ENCODE results near the gene ZNF888. TPM values are rescaled to one million over a fixed set of nuclear protein-coding genes. Genes with fewer than 3 reads are reported as not detected.

ZNF888 gene
- total RNA-seq: 1 to 10 TPM in 1 of 3 donors, under 1 TPM in 2; 0.74 to 1.3 (median 0.98) TPM

DNA sequence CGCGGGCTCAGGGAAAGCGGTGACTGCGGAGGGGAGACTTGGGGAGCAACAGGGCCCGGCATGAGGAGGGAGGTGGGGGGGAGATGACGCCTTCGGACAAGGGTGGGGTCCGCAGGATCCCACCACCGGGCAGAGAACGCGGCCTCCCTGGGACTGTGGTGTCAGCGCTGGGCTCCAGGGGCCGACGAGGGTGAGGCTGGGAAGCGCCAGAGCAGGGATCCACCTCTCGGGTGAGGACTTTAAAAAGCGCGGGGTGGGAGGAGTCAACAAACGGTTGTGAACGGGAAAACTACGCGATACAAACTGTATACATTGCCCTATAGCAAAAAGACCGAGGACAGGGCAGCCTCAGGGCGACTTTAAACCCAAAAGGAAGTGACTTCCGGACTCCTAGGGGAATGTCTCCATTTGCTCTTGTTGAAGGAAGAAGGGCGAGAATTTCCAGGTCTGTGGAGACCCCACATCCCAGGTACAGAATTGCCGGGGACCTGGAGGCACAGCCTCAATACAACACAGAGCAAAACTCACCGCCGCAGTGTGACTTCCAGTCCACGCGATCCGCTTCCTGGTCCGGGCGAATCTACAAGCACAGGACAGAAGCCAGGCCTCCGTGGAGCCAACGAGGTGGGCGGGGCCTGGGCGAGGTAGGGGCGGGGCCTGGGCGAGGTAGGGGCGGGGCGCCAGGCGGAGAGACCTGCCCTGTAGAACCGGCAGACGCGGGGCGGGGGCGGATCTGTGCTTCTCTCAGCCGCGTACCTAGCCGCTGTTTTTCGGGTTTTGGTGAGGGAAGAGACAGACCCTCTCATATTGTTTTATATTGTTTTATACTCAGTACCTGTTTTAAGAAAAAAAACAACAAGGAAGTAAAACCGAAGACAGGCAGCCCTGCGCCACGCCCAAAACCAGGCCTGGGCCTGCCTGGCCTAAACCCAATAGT is at the start of gene ZNF888:
TSS of gene ZNF888 (minus strand) at position 588 of the 937 bp plus-strand sequence. CDS start 5,555 bp downstream, outside the sequence.
- Mint-ChIP-seq H3K27me3 (ENCODE audit: low read depth) (no peaks in the 10 kb centered on the region), H3K36me3 (ENCODE audit: insufficient read depth) (peaks cover 1% of the 10 kb centered on the region), H3K4me3 (peak within 1 kb of the TSS; percentile 88), H3K4me1 (ENCODE audit: low read depth) (peaks cover 18% of the 10 kb centered on the region), H3K9me3 (peaks cover 9% of the 10 kb centered on the region)
- ATAC-seq (peak; percentile 100), DNase-seq (peak; percentile 81)

DNA sequence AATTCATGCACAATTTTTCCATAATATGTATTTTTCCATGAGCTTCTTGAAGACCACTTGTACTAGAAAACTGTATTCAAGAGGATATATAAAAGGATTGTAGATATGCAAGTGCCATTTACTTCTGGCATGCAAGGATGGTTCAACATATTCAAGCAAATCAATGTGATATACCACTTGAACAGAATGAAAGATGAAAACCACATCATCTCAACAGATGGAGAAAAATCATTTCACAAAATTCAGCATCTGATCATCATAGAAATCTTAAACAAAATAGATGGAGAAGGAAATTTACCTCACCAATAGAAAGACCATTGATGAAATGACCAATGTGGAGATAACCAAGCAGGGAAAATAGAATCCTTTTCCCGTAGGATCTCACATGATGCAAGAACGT is 44.5 kb upstream of the ZNF888 start:
- ATAC-seq: no peak
- Mint-ChIP-seq H3K27me3 (ENCODE audit: low read depth) (no peaks in the 10 kb centered on the region), H3K9me3 (peaks cover 32% of the 10 kb centered on the region), H3K4me1 (ENCODE audit: low read depth) (peaks cover 11% of the 10 kb centered on the region), H3K36me3 (ENCODE audit: insufficient read depth) (peaks cover 20% of the 10 kb centered on the region), H3K4me3 (no peak overlapping the region)
- no peak for DNase-seq

DNA sequence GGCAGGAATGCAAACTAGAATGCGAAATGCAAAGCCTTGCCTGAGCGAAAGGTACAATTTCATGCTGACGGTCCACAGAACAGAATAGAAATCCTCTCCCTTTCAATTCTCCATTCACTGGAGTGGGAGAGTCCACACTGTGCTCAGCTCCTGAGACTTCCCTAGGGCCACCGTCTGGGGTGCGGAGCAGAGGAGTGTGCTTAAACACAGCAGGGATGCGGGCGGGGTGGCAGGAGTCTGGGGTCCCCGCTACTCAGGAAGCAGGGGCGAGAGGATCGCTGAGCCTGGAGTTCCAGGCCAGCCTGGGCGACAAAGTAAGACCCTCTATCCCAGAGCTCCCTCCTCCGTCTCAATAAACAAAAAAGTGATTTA is 40.0 kb upstream of the ZNF888 start:
- peaks cover 27% of the 10 kb centered on the region for H3K9me3 Mint-ChIP-seq
- H3K4me1 Mint-ChIP-seq (ENCODE audit: low read depth): peaks cover 26% of the 10 kb centered on the region
- ATAC-seq: peak; percentile 7 to 15

DNA sequence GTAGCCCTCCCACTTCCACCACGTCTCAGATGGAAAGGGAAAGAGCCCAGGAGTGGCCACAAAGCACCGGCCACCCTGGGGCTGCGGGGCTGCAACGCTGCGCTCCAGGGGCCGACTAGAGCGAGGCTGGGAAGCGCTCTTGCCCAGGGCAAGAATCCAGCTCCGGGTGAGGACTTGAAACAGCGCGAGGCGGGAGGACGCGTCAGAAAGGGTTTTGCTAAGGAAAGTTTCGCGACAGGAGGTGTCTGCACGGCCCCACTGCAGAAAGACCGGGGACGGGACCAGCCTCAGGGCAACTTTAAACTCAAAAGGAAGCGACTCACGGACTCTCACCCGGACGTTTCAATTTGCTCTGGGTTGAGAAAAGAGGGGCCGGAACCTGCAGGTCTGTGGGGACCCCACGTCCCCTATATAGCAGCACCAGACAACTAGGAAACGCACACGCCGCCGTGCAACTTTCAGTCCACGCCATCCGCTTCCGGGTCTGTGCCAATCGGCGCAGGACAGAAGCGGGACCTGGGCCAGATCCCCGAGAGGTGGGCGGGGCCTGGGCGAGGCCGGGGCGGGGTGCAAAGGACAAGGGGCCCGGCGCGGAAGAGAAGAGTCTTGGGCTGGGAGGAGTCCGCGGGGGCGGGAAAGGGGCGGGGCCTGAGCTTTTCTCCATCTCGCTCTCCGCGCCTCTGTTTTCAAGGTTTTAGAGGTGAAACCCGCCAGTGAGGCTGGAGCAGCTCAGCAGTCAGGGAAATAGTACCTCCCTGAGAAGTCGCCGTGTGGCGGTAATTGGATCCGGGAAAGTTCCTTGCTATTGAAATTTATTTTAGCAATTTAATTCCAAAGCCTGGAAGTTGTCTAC is 39.4 kb upstream of the ZNF888 start, which contains the start of gene ZNF816:
TSS of gene ZNF816 (minus strand) at position 488 of the 853 bp plus-strand sequence. CDS start 6,792 bp downstream, outside the sequence.
- ATAC-seq (peak; percentile 100), DNase-seq (peak; percentile 99)
- Mint-ChIP-seq H3K4me1 (ENCODE audit: low read depth) (peaks cover 26% of the 10 kb centered on the region), H3K36me3 (ENCODE audit: insufficient read depth) (peaks cover 31% of the 10 kb centered on the region), H3K4me3 (peak within 1 kb of the TSS; percentile 94), H3K9me3 (peaks cover 28% of the 10 kb centered on the region), H3K27me3 (ENCODE audit: low read depth) (no peaks in the 10 kb centered on the region)

More for the DNA sequence above, 40.0 kb upstream of the ZNF888 start:
- peak overlapping the region; percentile 94 for H3K4me3 Mint-ChIP-seq
- H3K36me3 Mint-ChIP-seq (ENCODE audit: insufficient read depth): peaks cover 26% of the 10 kb centered on the region
- no peak for DNase-seq
- H3K27me3 Mint-ChIP-seq (ENCODE audit: low read depth): no peaks in the 10 kb centered on the region

DNA sequence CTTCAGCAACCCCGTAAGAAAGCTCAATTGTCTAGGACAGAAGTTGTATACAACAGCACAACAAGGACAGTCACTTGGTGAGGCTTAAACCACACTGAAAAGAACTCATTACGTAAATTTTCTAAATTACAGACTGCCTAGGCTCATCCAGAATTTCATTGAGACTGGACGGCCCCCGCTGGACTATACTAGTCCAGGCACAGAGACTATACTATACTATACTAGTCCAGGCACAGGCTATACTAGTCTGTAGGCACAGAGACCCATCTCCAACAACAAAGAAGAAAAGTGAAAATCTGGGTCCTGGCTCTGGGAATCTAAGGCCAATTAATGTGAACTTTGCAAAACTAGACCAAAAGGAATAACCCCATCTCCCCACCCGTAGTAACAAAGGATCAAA is 38.8 kb upstream of the ZNF888 start:
- peaks cover 26% of the 10 kb centered on the region for H3K4me1 Mint-ChIP-seq (ENCODE audit: low read depth)
- H3K9me3 Mint-ChIP-seq: peaks cover 28% of the 10 kb centered on the region
- no peaks in the 10 kb centered on the region for H3K27me3 Mint-ChIP-seq (ENCODE audit: low read depth)
- DNase-seq (no peak), ATAC-seq (no peak)
- peak overlapping the region; percentile 94 for H3K4me3 Mint-ChIP-seq
- peaks cover 37% of the 10 kb centered on the region for H3K36me3 Mint-ChIP-seq (ENCODE audit: insufficient read depth)

DNA sequence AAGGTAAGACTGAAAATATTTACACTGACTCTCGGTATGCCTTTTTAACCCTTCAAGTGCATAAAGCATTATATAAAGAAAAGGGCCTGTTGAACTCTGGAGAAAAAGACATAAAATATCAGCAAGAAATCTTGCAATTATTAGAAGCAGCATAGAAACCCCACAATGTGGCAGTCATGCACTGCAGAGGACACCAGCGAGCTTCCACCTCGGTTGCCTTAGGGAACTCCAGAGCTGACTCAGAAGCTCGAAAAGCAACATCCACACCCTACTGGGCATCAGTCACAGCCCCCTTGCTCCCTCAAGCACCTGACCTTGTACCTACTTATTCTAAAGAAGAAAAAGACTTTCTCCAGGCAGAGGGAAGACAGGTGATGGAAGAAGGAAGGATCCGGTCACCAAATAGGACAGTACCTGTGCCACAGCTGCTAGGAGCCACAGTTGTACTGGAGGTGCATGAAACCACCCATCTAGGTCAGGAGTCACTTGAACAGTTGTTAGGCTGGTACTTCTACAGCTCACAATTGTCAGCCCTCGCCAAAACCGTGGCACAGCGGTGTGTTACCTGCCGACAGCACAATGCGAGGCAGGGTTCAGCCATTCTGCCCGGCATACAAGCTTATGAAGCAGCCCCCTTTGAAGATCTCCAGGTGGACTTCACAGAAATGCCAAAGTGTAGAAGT is 36.5 kb upstream of the ZNF888 start:
- H3K9me3 Mint-ChIP-seq: peaks cover 44% of the 10 kb centered on the region

DNA sequence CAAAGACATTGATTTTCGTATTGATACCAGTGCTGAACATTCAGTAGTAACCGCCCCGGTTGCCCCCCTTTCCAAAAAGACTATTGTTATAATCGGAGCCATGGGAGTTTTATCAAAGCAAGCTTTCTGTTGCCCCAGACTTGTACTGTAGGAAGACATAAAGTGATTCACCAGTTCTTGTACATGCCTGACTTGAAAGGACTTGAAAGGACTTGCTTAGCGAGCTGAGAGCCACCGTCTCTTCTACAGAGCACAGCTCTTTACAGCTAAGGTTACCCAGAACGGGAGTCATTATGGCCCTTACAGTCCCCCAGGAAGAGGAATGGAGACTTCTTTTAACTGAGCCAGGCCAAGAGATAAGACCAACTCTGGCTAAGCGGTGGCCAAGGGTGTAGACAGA is 34.4 kb upstream of the ZNF888 start:
- H3K9me3 Mint-ChIP-seq: peaks cover 49% of the 10 kb centered on the region
- ATAC-seq: no peak

More for the DNA sequence above, 36.5 kb upstream of the ZNF888 start:
- DNase-seq (no peak), ATAC-seq (no peak)
- H3K36me3 Mint-ChIP-seq (ENCODE audit: insufficient read depth): peaks cover 57% of the 10 kb centered on the region
- no peak overlapping the region for H3K4me3 Mint-ChIP-seq
- peaks cover 26% of the 10 kb centered on the region for H3K4me1 Mint-ChIP-seq (ENCODE audit: low read depth)
- H3K27me3 Mint-ChIP-seq (ENCODE audit: low read depth): no peaks in the 10 kb centered on the region

DNA sequence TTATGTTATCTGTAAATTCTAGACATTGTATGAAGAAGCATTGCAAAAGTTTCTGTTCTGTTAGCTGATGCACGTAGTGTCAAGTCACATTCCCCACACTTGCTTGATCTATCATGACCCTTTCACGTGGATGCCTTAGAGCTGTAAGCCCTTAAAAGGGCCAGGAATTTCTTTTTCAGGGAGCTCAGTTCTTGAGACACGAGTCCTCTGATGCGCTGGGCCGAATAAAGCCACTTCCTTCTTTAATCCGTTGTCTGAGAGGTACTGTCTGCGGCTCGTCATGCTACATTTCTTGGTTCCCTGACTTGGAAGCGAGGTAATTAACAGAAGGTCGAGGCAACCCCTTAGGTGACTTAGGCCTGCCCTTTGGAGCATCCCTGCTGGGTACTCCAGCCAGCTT is 33.7 kb upstream of the ZNF888 start:
- Mint-ChIP-seq H3K4me3 (no peak overlapping the region), H3K27me3 (ENCODE audit: low read depth) (no peaks in the 10 kb centered on the region), H3K9me3 (peaks cover 56% of the 10 kb centered on the region), H3K4me1 (ENCODE audit: low read depth) (peaks cover 10% of the 10 kb centered on the region), H3K36me3 (ENCODE audit: insufficient read depth) (peaks cover 79% of the 10 kb centered on the region)
- DNase-seq (no peak), ATAC-seq (no peak)

More for the DNA sequence above, 34.4 kb upstream of the ZNF888 start:
- no peaks in the 10 kb centered on the region for H3K27me3 Mint-ChIP-seq (ENCODE audit: low read depth)
- peaks cover 72% of the 10 kb centered on the region for H3K36me3 Mint-ChIP-seq (ENCODE audit: insufficient read depth)
- no peak for DNase-seq
- peaks cover 15% of the 10 kb centered on the region for H3K4me1 Mint-ChIP-seq (ENCODE audit: low read depth)
- H3K4me3 Mint-ChIP-seq: no peak overlapping the region

DNA sequence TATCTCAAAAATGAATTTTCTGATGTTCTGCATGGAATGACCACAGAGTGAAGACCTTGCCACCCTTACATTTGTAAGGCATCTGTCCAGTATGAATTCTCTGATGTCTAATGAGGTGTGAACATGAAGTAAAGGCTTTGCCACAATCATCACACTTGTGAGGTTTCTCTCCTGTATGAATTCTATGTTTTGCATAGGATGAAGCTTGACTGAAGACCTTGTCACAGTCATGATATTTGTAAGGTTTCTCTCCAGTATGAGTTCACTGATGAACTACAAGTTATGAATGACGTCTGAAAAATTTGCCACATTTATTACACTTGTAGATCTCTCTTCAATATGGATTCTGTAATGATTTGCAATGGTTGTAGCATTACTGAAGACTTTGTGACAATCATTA is 26.2 kb upstream of the ZNF888 start:
- ATAC-seq (no peak), DNase-seq (no peak)
- Mint-ChIP-seq H3K27me3 (ENCODE audit: low read depth) (no peaks in the 10 kb centered on the region), H3K9me3 (peaks cover 45% of the 10 kb centered on the region), H3K4me1 (ENCODE audit: low read depth) (no peaks in the 10 kb centered on the region), H3K4me3 (no peak overlapping the region), H3K36me3 (ENCODE audit: insufficient read depth) (peaks cover 45% of the 10 kb centered on the region)

DNA sequence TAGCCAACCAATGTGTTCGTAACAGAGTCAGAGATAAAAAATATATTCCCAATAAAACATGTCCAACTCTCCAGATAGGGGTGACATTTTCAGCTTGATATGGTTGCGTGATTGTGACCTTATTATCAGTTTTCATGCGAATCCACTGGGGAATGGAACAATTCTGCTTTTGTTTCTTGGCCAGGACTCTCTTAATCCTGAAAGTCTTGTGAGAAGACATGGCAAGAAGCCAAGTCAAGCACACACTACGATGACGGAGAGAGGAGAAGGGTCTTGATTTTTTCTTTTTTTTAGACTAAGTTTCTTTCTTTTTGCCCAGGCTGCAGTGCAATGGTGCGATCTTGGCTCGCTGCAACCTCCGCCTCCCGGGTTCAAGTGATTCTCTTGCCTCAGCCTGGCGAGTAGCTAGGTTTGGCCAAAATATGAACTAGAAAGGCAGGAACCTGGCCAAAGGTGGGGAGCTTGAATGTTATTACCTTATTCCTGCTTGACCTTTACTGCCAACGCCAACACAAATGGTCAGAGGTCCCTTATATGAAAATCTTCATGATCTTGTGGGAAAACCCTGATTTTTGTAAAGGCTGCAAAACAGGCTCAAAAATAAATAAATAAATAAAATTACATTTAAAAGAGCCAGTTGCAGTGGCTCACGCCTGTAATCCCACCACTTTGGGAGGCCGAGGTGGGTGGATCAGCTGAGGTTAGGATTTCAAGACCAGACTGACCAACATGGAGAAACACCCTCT is 25.0 kb upstream of the ZNF888 start:
- no peaks in the 10 kb centered on the region for H3K4me1 Mint-ChIP-seq (ENCODE audit: low read depth)
- no peaks in the 10 kb centered on the region for H3K27me3 Mint-ChIP-seq (ENCODE audit: low read depth)
- peaks cover 43% of the 10 kb centered on the region for H3K9me3 Mint-ChIP-seq
- ATAC-seq (no peak), DNase-seq (no peak)
- no peak overlapping the region for H3K4me3 Mint-ChIP-seq
- peaks cover 38% of the 10 kb centered on the region for H3K36me3 Mint-ChIP-seq (ENCODE audit: insufficient read depth)

DNA sequence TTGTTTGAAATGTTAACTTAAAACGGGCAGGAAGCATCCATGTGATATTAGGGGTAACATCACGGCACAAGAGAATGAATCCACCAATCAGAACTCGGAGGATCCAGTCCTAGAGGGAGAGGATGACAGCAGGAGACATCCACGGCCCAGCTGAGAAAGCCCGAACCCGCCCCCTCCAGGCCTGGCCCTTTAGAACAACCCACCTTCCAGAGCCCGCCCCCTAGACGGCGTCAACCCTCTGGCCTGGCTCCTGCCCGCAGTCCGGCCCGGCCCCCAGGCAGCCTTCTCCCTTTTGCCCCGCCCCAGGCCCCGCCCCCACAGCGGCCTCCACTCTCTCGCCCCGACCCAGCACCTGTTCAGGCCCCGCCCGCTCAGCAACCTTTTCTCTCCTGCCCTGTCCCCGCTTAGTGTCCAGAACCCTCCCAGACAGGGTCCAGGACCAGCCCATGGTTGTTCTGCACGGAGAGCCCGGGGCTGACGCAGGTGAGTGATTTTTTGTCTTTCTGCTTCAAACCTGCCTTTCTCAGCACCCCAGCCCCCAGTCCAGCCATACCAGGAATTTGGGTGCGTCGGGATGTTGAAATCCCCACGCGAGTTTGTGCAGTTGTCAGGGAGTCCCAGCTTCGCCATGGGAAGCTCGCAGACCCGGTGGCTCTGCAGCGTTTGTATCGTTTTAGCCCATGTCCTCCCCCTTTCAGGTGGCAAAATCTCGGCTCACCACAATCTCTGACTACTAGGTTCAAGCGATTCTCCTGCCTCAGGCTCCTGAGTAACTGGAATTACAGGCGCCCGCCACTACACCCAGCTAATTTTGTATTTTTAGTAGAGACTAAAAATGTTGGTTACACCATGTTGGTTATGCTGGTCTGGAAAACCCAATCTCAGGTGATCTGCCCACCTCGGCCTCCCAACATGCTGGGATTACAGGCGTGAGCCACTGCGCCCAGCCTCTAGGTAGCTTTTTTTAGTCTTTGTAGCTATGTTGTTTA is 23.4 kb upstream of the ZNF888 start:
- ATAC-seq (no peak), DNase-seq (no peak)
- H3K4me3 Mint-ChIP-seq: no peak overlapping the region
- peaks cover 25% of the 10 kb centered on the region for H3K36me3 Mint-ChIP-seq (ENCODE audit: insufficient read depth)
- peaks cover 38% of the 10 kb centered on the region for H3K9me3 Mint-ChIP-seq
- H3K27me3 Mint-ChIP-seq (ENCODE audit: low read depth): no peaks in the 10 kb centered on the region
- peaks cover 7% of the 10 kb centered on the region for H3K4me1 Mint-ChIP-seq (ENCODE audit: low read depth)

DNA sequence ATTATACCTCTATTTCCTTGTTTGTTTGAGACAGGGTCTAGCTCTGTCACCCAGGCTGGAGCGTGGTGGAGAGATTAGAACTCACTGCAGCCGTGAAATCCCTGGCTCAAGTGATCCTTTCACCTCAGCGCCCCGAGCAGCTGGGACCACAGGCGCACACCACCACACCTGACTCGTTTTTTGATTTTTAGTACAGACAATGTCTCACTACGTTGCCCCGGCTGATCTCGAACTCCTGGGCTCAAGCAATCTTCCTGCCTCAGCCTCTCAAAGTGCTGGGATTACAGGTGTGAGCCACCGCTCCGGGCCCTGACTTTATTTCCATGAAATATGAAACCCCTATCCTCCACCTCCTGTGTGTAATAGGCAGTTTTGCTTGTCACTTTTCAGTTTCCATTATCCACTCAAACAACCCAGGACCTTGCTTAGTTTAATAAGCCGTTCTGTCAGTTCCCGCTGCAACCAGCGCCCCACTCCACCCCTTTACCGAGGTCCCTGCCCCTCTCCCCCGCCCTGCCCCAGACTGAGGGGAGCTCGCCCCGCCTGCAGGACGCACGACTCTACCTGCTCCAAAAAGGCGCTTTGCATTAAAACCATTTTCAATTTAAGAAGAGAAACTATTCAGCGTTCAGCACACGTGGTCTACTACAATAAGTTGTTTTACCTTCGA is 22.6 kb upstream of the ZNF888 start:
- H3K9me3 Mint-ChIP-seq: peaks cover 36% of the 10 kb centered on the region
- DNase-seq: no peak
- no peaks in the 10 kb centered on the region for H3K27me3 Mint-ChIP-seq (ENCODE audit: low read depth)

More for the DNA sequence above, 22.6 kb upstream of the ZNF888 start:
- Mint-ChIP-seq H3K4me1 (ENCODE audit: low read depth) (peaks cover 12% of the 10 kb centered on the region), H3K36me3 (ENCODE audit: insufficient read depth) (peaks cover 16% of the 10 kb centered on the region), H3K4me3 (no peak overlapping the region)
- no peak for ATAC-seq
